Measurements from ENCODE around the gene SMPD4. TPM values are rescaled to one million over a fixed set of nuclear protein-coding genes. Genes with fewer than 3 reads are reported as not detected.

Gene SMPD4
- total and polyA plus RNA-seq, 2 of the 13 experiments (the other 11 are each of a cell fraction or from before 2014, with no cell fraction given) = 63.2 to 70.5 TPM

- TF ChIP-seq, protein P1, sequence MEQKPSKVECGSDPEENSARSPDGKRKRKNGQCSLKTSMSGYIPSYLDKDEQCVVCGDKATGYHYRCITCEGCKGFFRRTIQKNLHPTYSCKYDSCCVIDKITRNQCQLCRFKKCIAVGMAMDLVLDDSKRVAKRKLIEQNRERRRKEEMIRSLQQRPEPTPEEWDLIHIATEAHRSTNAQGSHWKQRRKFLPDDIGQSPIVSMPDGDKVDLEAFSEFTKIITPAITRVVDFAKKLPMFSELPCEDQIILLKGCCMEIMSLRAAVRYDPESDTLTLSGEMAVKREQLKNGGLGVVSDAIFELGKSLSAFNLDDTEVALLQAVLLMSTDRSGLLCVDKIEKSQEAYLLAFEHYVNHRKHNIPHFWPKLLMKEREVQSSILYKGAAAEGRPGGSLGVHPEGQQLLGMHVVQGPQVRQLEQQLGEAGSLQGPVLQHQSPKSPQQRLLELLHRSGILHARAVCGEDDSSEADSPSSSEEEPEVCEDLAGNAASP (CRISPR knock-in tag; IDR thresholded peaks at IDR 0.05; ENCODE audit: borderline replicate concordance) = peak; percentile 73
- TF ChIP-seq, protein P2, sequence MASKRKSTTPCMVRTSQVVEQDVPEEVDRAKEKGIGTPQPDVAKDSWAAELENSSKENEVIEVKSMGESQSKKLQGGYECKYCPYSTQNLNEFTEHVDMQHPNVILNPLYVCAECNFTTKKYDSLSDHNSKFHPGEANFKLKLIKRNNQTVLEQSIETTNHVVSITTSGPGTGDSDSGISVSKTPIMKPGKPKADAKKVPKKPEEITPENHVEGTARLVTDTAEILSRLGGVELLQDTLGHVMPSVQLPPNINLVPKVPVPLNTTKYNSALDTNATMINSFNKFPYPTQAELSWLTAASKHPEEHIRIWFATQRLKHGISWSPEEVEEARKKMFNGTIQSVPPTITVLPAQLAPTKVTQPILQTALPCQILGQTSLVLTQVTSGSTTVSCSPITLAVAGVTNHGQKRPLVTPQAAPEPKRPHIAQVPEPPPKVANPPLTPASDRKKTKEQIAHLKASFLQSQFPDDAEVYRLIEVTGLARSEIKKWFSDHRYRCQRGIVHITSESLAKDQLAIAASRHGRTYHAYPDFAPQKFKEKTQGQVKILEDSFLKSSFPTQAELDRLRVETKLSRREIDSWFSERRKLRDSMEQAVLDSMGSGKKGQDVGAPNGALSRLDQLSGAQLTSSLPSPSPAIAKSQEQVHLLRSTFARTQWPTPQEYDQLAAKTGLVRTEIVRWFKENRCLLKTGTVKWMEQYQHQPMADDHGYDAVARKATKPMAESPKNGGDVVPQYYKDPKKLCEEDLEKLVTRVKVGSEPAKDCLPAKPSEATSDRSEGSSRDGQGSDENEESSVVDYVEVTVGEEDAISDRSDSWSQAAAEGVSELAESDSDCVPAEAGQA (IDR thresholded peaks at IDR 0.05; ENCODE audit: low read depth) = peak; percentile 95
- TF ChIP-seq, protein P2 (CRISPR knock-in tag; IDR thresholded peaks at IDR 0.05; ENCODE audit: borderline replicate concordance) = no peak
- TF ChIP-seq ERF (CRISPR knock-in tag; IDR thresholded peaks at IDR 0.05) (peak; percentile 77), HDAC2 (CRISPR knock-in tag; IDR thresholded peaks at IDR 0.05) (peak; percentile 80), ZNF501 (CRISPR knock-in tag; IDR thresholded peaks at IDR 0.05) (peak; percentile 95), CBX5 (CRISPR knock-in tag; IDR thresholded peaks at IDR 0.05; ENCODE audit: borderline replicate concordance) (peak; percentile 42; the same call in 1 of the 2 replicates), ZNF432 (CRISPR knock-in tag; IDR thresholded peaks at IDR 0.05; ENCODE audit: borderline replicate concordance) (0 out of 2 replicates have a peak, but pooled peaks have one; percentile 16), ZBTB21 (CRISPR knock-in tag; IDR thresholded peaks at IDR 0.05) (0 out of 2 replicates have a peak, but pooled peaks have one; percentile 42), DMAP1 (CRISPR knock-in tag; IDR thresholded peaks at IDR 0.05) (peak; percentile 96), TGIF2 (CRISPR knock-in tag; IDR thresholded peaks at IDR 0.05) (peak; percentile 89; the same call in 1 of the 2 replicates), HES4 (CRISPR knock-in tag; IDR thresholded peaks at IDR 0.05; ENCODE audit: borderline replicate concordance) (peak; percentile 62; the same call in 1 of the 2 replicates)
- TF ChIP-seq, protein P3, sequence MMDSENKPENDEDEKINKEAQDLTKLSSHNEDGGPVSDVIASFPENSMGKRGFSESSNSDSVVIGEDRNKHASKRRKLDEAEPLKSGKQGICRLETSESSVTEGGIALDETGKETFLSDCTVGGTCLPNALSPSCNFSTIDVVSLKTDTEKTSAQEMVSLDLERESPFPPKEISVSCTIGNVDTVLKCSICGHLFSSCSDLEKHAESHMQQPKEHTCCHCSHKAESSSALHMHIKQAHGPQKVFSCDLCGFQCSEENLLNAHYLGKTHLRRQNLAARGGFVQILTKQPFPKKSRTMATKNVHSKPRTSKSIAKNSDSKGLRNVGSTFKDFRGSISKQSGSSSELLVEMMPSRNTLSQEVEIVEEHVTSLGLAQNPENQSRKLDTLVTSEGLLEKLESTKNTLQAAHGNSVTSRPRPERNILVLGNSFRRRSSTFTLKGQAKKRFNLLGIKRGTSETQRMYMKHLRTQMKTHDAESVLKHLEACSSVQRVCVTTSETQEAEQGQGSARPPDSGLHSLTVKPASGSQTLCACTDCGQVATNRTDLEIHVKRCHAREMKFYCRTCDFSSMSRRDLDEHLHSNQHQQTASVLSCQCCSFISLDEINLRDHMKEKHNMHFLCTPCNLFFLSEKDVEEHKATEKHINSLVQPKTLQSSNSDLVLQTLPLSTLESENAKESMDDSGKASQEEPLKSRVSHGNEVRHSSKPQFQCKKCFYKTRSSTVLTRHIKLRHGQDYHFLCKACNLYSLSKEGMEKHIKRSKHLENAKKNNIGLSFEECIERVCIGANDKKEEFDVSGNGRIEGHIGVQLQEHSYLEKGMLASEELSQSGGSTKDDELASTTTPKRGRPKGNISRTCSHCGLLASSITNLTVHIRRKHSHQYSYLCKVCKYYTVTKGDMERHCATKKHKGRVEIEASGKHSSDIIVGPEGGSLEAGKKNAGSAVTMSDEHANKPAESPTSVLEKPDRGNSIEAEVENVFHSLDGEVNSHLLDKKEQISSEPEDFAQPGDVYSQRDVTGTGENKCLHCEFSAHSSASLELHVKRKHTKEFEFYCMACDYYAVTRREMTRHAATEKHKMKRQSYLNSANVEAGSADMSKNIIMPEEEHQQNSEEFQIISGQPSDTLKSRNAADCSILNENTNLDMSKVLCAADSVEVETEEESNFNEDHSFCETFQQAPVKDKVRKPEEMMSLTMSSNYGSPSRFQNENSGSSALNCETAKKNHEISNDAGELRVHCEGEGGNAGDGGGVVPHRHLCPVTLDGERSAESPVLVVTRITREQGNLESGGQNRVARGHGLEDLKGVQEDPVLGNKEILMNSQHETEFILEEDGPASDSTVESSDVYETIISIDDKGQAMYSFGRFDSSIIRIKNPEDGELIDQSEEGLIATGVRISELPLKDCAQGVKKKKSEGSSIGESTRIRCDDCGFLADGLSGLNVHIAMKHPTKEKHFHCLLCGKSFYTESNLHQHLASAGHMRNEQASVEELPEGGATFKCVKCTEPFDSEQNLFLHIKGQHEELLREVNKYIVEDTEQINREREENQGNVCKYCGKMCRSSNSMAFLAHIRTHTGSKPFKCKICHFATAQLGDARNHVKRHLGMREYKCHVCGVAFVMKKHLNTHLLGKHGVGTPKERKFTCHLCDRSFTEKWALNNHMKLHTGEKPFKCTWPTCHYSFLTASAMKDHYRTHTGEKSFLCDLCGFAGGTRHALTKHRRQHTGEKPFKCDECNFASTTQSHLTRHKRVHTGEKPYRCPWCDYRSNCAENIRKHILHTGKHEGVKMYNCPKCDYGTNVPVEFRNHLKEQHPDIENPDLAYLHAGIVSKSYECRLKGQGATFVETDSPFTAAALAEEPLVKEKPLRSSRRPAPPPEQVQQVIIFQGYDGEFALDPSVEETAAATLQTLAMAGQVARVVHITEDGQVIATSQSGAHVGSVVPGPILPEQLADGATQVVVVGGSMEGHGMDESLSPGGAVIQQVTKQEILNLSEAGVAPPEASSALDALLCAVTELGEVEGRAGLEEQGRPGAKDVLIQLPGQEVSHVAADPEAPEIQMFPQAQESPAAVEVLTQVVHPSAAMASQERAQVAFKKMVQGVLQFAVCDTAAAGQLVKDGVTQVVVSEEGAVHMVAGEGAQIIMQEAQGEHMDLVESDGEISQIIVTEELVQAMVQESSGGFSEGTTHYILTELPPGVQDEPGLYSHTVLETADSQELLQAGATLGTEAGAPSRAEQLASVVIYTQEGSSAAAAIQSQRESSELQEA (CRISPR knock-in tag; IDR thresholded peaks at IDR 0.05; ENCODE audit: not compliant biosample characterization) = peak; percentile 82
Measured at GRCh38 chr2:130181325-130181879, at the start of gene SMPD4 (continued).

Data from HepG2 (cell line).